Esophagus mucosa (tissue), 1 donor: ENCODE results near the gene MMP2. TPM values are rescaled to one million over a fixed set of nuclear protein-coding genes. Genes with fewer than 3 reads are reported as not detected.
A peak's percentile ranks its signal among the peaks of the same experiment; 100 is the strongest.

ENCODE experiments used
- ATAC-seq: fragments of 200-7000 bp; cut with Tn5 transposase; one replicate; pipeline ENCODE4 v1.9.1; 2020
- total RNA-seq: library from RNA; stranded (reverse); gene quantifications from one replicate; pipeline ENCODE4 v1.2.4, GENCODE V29; 2023
- donor health status: DM: yes; HTN: yes; CAD: no.

MMP2 gene
- total RNA-seq, 1 donor from 2014 or later = 18.5 TPM

DNA sequence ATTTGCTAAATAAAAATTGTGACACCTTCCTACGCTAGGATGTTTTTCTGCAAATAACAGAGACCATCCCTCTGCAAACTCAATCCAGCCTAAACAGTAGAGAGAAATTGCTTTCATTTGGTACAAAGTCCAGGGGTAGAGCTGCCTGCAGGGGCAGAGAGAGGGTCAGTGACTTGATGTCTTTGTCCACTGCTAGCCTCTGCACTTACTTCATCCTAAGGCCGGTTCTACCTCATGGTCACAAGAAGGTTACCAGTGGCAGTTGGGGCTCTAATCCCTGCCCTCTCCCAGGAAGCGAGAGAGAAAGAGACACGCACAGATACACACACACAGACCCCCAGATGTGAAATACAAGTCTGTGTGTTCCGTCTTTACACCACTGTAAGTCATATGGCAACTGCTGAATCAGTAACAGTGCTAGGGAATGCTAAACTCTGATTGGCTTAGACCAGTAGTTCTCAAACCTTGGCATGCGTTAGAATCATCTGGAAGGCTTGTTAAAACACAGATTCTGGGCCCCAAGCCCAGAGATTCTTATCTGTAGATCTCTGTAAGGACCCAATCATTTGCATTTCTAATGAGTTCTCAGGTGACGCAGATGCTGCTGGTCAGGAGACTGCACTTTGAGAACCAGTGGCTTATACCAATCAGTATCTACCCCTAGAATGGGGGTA lies 16.8 kb downstream of the MMP2 start:
- ATAC-seq = peak; percentile 70

DNA sequence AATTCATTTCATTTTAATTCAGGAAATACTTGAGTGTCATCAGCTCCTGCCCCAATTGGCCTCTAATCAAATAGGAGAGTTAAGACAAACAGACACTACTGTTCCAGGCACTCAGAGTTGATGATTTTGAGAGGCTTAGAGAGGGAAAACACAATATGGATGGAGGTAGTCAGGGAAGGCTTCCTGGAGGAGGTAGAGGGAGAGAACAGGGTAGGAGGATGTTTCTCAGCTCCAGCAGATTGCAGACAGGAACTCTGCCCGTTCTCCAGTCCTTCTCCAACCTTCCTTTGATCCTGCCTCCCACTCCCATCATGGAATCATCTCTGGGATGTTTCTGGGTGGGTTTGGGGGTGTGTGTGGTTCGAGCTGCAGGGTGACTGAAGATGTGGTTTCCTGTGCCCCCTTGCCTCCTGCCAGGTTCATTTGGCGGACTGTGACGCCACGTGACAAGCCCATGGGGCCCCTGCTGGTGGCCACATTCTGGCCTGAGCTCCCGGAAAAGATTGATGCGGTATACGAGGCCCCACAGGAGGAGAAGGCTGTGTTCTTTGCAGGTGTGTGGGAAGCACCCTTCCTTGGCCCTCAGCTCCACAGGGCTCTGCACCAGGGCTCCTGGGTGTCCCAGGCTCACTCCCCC lies 17.6 kb downstream of the MMP2 start:
- no peak for ATAC-seq

DNA sequence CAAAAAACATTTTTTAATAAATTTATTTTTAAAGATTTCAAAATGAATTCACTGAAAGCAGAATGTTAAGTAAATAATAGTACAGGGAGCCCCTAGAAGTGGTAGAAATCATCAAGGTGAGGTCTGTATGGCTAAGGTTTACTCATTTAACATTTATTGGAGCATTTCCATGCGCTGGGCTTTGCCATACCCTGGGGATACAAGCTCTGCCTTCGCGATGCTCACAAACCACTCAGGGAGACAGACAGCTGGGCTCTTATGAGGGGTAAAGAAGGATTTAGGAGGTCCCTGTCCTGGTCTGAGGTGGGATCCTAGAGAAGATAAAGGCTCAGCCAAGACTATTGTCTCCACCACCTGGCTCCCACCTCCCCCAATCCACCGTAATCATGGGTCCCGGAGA lies 18.6 kb downstream of the MMP2 start:
- ATAC-seq = no peak

DNA sequence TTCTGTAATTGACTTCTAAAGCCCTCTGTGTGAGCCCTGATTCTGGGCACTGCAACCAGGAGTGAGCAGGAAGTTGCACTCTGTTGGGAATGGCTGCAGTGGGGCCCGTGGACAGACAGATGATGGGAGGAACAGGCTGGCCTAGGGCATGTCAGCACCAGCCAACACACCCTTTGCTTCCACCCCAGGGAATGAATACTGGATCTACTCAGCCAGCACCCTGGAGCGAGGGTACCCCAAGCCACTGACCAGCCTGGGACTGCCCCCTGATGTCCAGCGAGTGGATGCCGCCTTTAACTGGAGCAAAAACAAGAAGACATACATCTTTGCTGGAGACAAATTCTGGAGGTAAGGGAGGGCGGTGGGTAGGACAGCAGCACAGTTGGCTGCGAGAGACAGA lies 19.1 kb downstream of the MMP2 start:
- no peak for ATAC-seq

DNA sequence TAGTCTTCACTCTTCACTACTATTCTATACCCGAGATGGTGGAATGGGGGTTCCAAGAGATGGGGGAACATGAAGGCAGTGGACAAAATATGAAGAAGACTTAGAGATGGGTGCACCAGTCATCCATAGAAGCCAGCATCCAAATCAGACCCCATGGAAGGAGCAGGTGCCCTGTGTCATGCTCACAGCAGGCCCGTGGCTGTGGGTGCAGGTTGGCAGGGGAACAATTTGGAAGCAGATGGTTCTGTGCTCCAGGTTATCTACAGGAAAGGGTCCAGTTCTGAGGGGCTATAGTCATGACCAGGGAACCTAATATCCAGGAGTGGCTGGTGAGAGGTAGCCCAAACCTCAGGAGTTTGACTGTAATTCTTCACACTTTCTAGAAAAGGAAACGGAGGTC lies 20.3 kb downstream of the MMP2 start:
- no peak for ATAC-seq

DNA sequence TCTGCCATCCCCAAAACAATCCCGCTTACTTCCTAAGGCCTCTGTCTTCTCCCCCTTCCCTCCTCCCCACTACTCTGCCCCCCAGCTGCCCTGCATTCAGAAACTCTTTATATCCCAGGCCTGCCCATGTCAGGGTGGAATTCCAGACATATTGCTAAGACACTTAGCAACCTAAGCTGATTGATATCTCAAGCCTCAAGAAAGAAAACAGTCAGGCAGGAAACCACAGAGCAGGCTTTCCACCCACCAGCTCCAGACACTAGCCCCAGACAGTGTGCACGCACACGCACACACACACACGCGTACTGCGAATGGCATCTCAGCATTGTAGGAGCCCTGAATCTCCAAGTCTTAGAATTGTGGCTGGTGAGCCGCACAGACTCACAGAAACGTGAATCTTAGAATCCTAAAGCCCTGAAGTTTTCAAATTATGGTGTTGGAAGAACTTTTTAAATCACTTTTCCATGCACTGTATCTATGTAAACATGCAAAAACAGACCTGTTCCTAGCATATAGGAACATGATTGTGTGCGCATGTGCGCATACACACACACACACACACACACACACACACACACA lies 21.0 kb downstream of the MMP2 start:
- no peak for ATAC-seq

DNA sequence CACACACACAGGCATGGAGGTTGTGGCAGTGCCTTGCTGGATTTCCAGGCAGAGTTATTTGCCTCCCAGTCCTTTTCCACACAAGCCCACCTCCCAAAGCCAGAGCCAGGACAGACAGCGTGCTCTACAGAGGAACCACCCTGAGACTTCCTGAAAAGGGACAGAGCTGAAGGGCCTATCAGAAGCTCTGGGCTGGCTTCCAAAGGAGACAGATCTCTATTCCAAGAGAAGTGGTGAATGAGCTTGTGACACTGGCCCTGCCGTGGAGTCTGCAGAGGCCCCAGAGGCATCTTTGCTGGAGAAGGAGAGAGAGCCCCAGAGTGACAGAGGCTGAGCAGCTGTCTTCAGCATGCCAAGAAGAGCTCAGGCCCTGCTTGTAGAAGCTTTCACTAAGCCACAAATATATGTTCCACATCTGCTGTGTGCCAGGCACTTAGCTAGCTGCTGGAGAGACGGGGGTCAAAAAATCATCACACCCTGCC lies 21.6 kb downstream of the MMP2 start:
- ATAC-seq = no peak

DNA sequence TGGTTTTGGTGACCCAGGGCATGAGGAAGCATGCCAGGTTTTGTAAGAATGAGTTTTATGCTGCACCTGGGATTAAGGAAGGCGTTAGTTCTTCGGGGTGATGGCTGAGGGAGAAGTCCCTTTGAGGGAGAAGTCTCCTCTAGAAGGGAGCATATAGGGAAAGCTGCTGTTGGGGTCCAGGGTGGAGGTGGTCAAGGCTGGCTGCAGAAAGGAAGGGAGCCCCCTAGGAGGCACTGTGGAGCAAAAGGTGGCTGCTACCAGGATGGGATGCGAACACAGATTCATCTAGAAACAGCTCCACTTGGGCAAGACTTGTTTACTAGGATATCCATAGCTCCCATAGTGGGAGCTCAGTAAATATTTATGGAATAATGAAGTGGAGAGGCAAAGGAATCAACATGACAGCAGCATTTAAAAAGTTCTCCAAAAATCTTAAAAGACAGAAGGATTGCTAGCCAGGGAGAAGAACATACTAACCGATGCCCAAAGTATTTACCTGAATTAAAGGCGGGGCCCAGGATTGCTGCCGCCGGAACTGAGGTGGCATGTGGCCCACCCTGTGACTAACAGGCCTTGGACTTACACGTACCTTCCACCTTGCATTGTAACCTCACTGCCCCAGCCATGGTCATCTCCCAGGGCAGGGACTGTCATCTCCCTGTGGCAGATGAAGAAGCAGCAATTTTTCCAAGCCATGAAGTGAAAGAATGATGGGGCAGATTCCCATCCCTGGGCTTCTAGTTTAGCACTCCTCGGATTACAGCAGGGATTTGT lies 22.7 kb downstream of the MMP2 start:
- peak; percentile 45 for ATAC-seq

DNA sequence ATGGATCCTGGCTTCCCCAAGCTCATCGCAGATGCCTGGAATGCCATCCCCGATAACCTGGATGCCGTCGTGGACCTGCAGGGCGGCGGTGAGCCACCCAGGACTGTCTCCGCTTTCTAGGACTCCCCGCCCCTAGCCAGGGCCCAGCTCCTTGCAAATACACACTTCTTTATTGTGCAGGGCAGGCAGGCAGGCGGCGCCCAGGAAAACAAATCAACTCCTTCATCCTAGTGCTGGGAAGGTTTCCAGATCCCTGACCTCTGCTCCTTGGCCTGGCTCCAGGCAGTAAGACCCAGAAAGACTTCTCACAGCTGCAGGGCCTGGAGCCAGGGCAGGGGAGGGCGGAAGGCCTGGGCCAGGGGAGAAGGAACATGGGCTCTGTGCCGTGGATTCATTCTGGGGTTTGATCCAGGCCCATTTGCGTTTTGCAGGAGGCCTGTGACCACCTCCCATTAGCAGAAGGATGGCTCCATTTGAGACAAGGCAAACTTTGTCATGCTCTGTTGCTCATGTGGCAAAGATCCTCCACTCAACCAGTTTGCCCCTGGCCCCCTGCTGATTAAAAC lies 23.9 kb downstream of the MMP2 start:
- no peak for ATAC-seq

DNA sequence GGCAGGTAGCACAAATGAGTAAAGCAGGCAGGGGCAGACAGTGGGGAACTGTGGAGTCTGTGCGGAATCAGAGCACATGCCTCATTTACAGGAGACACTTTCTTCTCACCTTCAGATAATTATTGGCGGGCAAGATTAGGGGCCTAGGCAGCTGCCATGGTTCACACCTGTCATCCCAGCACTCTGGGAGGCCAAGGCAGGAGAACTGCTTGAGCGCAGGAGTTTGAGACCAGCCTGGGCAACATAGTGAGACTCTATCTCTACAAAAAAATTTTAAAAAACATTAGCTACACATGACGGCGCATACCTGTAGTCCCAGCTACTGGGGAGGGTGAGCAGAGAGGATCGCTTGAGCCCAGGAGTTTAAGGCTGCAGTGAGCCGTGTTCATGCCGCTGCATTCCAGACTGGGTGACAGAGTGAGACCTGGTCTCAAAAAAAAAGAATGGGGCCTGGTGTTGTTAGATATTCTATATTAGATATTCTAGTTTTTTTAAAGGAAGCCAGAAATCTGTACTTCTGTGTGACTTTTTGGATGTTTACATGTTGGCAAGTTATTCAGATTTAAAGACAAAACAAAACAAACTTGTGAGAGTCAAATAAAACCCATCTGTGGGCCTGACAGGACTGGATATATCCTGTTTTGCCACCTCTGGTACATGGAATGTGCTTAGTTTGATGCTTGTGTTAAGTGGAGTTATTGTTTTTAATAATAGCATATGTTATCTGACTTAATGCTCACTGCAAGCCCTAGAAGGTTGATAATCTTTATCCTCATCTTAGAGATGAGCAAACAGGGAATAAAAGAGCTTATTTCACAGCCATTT lies 24.9 kb downstream of the MMP2 start:
- ATAC-seq = no peak

DNA sequence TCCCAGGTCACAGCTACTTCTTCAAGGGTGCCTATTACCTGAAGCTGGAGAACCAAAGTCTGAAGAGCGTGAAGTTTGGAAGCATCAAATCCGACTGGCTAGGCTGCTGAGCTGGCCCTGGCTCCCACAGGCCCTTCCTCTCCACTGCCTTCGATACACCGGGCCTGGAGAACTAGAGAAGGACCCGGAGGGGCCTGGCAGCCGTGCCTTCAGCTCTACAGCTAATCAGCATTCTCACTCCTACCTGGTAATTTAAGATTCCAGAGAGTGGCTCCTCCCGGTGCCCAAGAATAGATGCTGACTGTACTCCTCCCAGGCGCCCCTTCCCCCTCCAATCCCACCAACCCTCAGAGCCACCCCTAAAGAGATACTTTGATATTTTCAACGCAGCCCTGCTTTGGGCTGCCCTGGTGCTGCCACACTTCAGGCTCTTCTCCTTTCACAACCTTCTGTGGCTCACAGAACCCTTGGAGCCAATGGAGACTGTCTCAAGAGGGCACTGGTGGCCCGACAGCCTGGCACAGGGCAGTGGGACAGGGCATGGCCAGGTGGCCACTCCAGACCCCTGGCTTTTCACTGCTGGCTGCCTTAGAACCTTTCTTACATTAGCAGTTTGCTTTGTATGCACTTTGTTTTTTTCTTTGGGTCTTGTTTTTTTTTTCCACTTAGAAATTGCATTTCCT lies 26.5 kb downstream of the MMP2 start:
- no peak for ATAC-seq

DNA sequence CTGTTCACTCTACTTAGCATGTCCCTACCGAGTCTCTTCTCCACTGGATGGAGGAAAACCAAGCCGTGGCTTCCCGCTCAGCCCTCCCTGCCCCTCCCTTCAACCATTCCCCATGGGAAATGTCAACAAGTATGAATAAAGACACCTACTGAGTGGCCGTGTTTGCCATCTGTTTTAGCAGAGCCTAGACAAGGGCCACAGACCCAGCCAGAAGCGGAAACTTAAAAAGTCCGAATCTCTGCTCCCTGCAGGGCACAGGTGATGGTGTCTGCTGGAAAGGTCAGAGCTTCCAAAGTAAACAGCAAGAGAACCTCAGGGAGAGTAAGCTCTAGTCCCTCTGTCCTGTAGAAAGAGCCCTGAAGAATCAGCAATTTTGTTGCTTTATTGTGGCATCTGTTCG lies 27.1 kb downstream of the MMP2 start:
- no peak for ATAC-seq

DNA sequence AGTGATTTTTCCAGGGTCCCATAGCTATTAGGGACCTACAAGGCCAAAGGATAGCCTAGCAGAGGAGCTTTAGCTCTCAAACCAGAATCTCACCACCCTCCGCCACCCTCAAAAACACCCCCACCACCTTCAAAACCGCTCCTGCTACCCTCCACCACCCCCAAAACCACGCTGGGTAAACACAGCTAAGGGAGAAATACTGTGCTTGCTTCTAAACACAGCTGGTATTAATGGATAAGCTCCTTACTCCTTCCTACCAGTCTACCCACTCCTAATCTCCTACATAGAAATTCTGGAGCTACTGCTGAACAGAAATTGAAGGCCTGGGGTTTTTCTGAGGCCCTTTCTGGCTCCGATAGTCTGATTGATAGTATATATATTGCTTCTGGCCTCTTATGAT lies 27.7 kb downstream of the MMP2 start:
- ATAC-seq = no peak

DNA sequence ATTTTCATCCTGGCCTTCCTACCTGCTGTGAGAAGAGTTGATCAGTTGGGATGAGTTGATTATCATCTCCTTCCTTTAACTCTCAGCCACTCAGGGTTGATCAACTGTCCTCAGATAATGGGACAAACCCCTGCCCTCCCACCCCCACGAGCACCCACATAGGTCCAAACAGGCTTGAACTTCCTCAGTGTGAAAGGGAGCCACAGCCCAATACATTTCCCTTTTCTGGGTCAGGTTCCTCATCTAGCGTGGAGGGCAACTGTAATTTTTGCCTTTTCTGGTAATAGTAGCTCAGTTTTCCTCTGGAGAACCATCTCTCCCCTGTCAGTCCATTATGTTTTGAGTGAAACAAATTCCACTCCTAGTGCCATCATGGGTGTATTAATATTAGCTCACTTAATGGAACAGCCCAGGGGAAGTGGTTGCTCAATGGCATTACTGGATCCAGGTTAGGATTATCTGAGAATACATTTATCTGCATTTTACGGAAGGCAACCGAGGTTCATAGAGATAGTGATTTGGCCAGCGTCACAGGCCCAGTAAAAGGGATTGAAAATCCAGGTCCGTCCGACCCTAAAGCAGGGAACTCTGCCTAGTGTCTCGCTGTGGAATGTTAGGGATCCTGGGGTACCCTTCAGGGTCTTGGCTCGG lies 29.4 kb downstream of the MMP2 start:
- ATAC-seq = no peak

DNA sequence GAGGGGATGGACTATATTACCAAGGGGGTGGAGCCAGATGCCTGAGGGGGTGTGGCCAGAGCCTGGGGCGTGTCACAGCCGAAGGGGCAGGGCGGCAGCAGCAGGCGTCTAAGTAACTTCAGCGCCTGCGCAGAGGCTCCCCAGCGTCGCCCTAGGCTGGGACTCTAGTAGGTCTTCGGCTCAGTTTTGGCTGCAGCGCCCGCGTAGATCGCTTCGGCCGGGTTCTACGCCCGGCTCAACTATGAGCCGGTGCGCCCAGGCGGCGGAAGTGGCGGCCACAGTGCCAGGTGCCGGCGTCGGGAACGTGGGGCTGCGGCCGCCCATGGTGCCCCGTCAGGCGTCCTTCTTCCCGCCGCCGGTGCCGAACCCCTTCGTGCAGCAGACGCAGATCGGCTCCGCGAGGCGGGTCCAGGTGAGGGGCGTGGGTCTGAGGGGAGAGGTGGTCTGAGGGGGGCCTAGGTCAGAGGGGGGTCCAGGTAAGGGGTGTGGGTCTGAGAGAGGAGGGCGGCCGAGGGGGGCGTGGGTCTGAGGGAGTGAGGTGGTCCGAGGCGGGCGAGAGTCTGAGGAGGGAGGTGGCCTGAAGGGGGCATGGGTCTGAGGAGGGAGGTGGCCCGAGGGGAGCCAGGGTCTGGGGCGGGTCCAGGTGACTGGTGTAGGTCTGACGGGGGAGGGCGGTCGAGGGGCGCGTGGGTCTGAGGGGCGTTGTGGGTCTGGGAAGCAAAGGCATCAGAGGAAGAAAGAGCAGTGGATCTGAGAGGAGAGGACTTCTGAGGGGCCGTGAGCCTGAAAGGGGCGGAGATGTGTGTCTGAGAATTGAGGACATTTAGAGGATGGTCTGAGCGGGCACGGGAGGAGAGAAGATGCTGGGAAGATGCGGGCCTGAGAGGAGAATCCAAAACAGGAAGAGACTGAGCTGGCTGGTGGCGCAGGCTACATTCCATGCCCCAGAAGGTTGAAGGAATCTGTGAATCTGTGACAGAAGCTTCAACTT lies 30.2 kb downstream of the MMP2 start, which contains the start of gene LPCAT2:
Gene LPCAT2, plus strand, starts transcription at position 132 of the 991 bp plus-strand sequence. Its CDS starts 110 bp downstream, at position 242.
- ATAC-seq = peak; percentile 88

DNA sequence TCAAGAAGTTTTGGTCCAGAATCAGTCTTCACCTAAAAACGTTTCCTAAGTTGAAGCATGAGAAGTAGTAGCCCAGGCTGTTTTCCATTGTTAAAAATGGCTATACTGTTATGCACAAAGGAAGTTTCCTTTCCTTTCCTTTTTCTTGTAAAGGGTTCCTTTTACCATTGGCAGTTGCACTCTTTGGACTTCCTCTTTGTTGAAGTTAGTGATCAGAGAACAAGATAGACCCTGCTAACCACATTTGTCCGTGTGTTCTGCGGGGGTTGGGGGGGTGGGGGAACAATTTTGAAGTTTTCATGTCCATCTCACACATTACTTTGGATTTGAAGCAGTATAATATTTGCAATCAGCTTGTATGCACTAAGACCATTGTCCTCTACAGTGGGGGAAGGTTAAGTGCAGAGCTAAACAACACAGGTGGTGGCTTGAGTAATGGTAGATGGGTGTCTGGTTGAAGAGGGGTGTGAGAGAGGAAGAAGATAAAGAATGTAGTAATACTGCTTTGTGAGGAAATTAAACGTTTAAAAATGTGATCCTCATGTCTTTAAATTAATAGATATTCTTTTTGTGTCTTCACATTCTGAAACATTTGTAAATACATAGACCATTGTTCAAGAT lies 31.3 kb downstream of the MMP2 start:
- no peak for ATAC-seq

DNA sequence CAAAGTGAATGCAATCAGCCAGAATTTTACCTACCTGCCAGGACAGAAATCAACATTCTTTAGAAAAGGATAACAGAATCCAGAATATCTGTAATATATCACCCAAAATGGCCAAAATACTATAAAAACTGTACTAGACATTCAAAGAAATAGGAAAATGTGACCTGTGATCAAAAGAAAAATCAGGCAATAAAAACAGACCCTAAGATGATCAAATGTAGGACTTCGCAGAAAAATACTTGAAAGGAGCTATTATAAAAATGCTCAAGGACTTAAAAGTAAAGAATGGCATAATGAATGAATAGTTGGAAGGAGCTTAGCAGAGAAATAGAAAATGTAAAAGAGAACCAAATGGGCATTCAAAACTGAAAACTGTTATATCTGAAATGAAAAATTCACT lies 33.9 kb downstream of the MMP2 start:
- no peak for ATAC-seq

DNA sequence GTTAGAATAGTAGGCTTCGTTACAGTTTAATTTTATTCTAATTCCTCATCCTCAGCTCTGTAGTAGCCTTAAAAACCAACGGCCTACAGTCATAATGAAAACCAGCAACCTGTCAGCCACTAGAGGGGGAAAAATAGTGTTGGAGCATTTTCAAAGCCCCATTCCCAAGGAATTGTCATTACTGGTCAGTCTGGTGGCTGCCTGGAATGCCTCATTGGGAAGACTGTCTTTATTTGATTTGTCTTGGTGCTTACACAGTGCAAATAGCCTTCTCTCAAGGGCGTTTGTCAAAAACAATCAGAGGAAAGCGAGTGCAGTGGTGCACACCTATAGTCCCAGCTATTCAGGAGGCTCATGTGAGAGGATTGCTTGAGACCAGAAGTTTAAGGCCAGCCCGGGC lies 34.6 kb downstream of the MMP2 start:
- ATAC-seq = no peak

DNA sequence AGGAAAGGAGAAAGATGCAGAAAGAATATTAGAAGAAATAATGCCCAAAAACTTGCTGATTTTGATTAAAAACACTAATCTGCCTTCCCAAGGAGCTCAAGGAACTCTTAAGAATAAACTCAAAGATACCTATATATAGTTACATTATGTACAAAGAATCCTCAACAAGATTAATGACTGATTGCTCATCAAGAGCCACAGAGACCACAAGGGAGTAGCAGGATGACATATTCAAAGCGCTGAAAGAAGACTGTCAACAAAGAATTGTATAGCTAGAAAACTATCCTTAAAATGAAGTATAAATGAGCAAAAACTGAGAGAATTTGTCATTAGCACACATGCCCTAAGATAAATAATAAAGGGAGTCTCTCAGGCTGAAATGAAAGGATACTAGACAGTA lies 36.1 kb downstream of the MMP2 start:
- ATAC-seq = no peak
